Common myeloid progenitor, CD34-positive (primary cell): Measurements from ENCODE around the gene PRICKLE1.

Experiments
- CTCF ChIA-PET: fragments of 350-600 bp; sonication (Branson Sonifier 250); formaldehyde crosslinking; loops from one replicate; lab custom pipeline; 2021; ENCODE audit warnings: antibody characterized with exemption; lab: Charles Lee
- POLR2A ChIA-PET: fragments of 350-600 bp; sonication (Branson Sonifier 250); formaldehyde crosslinking; loops from one replicate; lab custom pipeline; 2021; ENCODE audit warnings: antibody characterized with exemption; lab: Charles Lee
- DNase-seq, 3 donors: peaks; one replicate each; pipeline versions ENCODE4 v3.0.0 to v3.0.0-alpha.2; 2013
- H3K27ac ChIP-seq, 2 experiments: 1 replicate in 1 of 2; 2 replicates in 1 of 2; pipeline ENCODE4 v1.7.0; 2013; ENCODE audit warnings: inconsistent platforms in 2 of 2, low read length in 2 of 2, mild to moderate bottlenecking in 2 of 2, low read depth in 1 of 2, moderate library complexity in 1 of 2; ENCODE audit not compliant: severe bottlenecking in 2 of 2, insufficient read depth in 1 of 2, poor library complexity in 1 of 2
- H3K27me3 ChIP-seq, 5 experiments: replicated peaks in 2 of 5; 1 replicate in 3 of 5; 2 replicates in 2 of 5; pipeline versions ENCODE4 v1.6.1 to v1.7.0; 2013; ENCODE audit warnings: low read length in 4 of 5, mild to moderate bottlenecking in 2 of 5, moderate library complexity in 2 of 5, inconsistent platforms in 1 of 5; ENCODE audit not compliant: insufficient read depth in 5 of 5, control insufficient read depth in 4 of 5
- H3K36me3 ChIP-seq, 4 experiments: 1 replicate in 2 of 4; 2 replicates in 2 of 4; pipeline versions ENCODE4 v1.6.1 to v1.7.0; 2013; ENCODE audit warnings: low read length in 3 of 4, control low read depth in 1 of 4, mild to moderate bottlenecking in 1 of 4; ENCODE audit not compliant: control insufficient read depth in 4 of 4, insufficient read depth in 4 of 4
- H3K4me1 ChIP-seq, 4 experiments: 1 replicate in 3 of 4; 2 replicates in 1 of 4; pipeline versions ENCODE4 v1.6.1 to v1.7.1; 2013; ENCODE audit warnings: low read length in 3 of 4, mild to moderate bottlenecking in 3 of 4, control low read depth in 1 of 4, inconsistent platforms in 1 of 4, moderate library complexity in 1 of 4; ENCODE audit not compliant: control insufficient read depth in 4 of 4, insufficient read depth in 4 of 4; ENCODE audit errors: control extremely low read depth in 1 of 4
- H3K4me3 ChIP-seq, 7 experiments: 1 replicate in 4 of 7; 2 replicates in 3 of 7; pipeline versions ENCODE4 v1.5.1 to v1.7.0; 2013; ENCODE audit warnings: mild to moderate bottlenecking in 7 of 7, low read length in 6 of 7, moderate library complexity in 6 of 7, inconsistent platforms in 2 of 7, low read depth in 2 of 7, control low read depth in 1 of 7; ENCODE audit not compliant: insufficient read depth in 4 of 7, control insufficient read depth in 1 of 7; ENCODE audit errors: extremely low read depth in 1 of 7
- H3K9me3 ChIP-seq, 5 experiments: 1 replicate in 4 of 5; 2 replicates in 1 of 5; pipeline versions ENCODE4 v1.6.1 to v1.7.1; 2013; ENCODE audit warnings: low read length in 4 of 5, mild to moderate bottlenecking in 2 of 5, inconsistent platforms in 1 of 5, low read depth in 1 of 5, moderate library complexity in 1 of 5; ENCODE audit not compliant: control insufficient read depth in 4 of 5, insufficient read depth in 2 of 5; ENCODE audit errors: control extremely low read depth in 1 of 5
- WGBS: methylation state at CpG from one replicate; pipeline ENCODE4 v1.1.5; 2013; ENCODE audit not compliant: insufficient coverage; 5-methylcytosine and 5-hydroxymethylcytosine counted together

PRICKLE1 gene

DNA sequence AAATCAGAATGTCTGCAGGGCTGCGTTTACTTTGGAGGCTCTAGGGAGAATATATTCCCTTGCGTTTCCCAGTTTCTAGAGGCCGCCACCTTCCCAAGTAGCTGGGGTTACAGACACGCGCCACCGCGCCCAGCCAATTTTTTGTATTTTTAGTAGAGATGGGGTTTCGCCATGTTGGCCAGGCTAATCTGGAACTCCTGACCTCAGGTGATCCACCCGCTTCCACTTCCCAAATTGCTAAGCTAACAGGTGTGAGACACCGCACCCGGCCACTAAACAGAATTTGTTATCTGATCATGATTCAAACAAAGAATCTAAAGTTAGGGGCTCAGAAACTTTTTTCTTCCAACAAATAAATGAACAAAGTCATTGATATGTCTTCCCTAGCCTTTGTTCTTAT lies 148.9 kb downstream of the PRICKLE1 start:
- H3K4me1 ChIP-seq, result no peaks in the 10 kb centered on the region
- peaks cover 20 to 56% (median 29%) of the 10 kb centered on the region in 4 experiments for H3K36me3 ChIP-seq
- H3K4me3 ChIP-seq, result no peak overlapping the region
- WGBS, result 98% methylated on average over 11 of the region's 11 CpGs
- peaks cover 0 to 18% (median 13%) of the 10 kb centered on the region in 5 experiments for H3K9me3 ChIP-seq
- H3K27me3 ChIP-seq, result no peaks in the 10 kb centered on the region
- ChIA-PET CTCF (no interaction called here), POLR2A (no interaction called here)
- no peak overlapping the region for H3K27ac ChIP-seq
- DNase-seq, result no peak

- CTCF ChIA-PET, result no interaction called here
- no peaks in the 10 kb centered on the region for H3K9me3 ChIP-seq
- no peaks in the 10 kb centered on the region for H3K4me1 ChIP-seq
- no peak overlapping the region for H3K27ac ChIP-seq
- no peak overlapping the region for H3K4me3 ChIP-seq
- POLR2A ChIA-PET, result no interaction called here
- WGBS, result 75% methylated on average over 1 of the region's 5 CpGs
- H3K27me3 ChIP-seq, result no peaks in the 10 kb centered on the region
- H3K36me3 ChIP-seq, result peaks cover 6 to 25% (median 14%) of the 10 kb centered on the region in 4 experiments
- DNase-seq, result no peak
These were observed 156.9 kb downstream of the PRICKLE1 start for GRCh38 chr12:42432517-42433140.

DNA sequence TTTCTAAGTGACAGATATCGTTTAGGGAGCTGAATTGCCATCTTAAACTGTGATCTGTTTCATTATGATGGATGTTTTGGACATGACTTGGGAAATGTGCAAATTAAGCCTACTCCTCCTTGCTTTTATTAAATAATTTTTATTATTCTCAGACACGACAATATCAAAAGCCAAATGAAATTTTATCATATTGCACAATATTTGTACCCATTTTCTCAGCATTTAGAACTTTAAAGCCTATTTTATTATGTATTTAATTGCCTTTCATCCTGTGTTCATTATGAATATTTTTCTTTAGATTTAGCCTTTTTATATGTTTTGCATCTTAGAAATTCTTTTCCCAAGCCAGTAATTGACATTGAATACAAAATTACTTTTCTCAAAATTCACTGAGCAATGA lies 160.7 kb downstream of the PRICKLE1 start:
- H3K4me1 ChIP-seq, result peaks cover 0 to 14% (median 0%) of the 10 kb centered on the region in 4 experiments
- no peak for DNase-seq
- no peaks in the 10 kb centered on the region for H3K9me3 ChIP-seq
- POLR2A ChIA-PET, result interaction anchor here (0.6 kb wide), 1 partner anchor 13 kb away, joined by 3 read pairs; no protein-coding TSS in a partner anchor
- CTCF ChIA-PET, result no interaction called here
- no peaks in the 10 kb centered on the region for H3K27me3 ChIP-seq
- no CpG with 5 or more reads among the region's 2 CpGs for WGBS
- H3K4me3 ChIP-seq, result no peak overlapping the region
- H3K27ac ChIP-seq, result no peak overlapping the region
- H3K36me3 ChIP-seq, result peaks cover 5 to 25% (median 14%) of the 10 kb centered on the region in 4 experiments

DNA sequence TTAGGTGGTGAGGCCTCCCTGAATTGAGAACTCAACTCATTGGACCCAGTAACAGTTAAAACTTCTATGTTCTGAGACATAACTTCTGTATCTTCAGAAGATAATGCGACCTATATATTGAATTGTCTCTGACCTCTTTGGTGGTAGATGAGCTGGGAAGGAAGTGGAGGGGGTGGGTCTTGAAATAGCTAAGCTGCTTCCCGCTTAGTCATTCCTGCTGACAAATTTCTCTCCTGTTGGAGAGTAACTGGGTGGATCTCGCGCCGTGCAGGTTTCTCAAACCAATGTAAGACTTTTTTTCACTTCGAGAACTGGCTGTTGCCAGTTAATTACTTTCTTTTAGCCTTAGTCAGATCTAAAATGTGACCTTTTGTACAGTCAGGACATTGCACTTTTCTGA lies 162.8 kb downstream of the PRICKLE1 start:
- ChIA-PET CTCF (no interaction called here), POLR2A (no interaction called here)
- peaks cover 3 to 15% (median 11%) of the 10 kb centered on the region in 4 experiments for H3K36me3 ChIP-seq
- peaks cover 0 to 23% (median 3%) of the 10 kb centered on the region in 4 experiments for H3K4me1 ChIP-seq
- H3K27me3 ChIP-seq, result no peaks in the 10 kb centered on the region
- H3K27ac ChIP-seq, result peak overlapping the region in 1 of 2 experiments; percentile 43
- no peak overlapping the region for H3K4me3 ChIP-seq
- no peaks in the 10 kb centered on the region for H3K9me3 ChIP-seq
- DNase-seq, result no peak
- WGBS, result 95% methylated on average over 4 of the region's 6 CpGs

DNA sequence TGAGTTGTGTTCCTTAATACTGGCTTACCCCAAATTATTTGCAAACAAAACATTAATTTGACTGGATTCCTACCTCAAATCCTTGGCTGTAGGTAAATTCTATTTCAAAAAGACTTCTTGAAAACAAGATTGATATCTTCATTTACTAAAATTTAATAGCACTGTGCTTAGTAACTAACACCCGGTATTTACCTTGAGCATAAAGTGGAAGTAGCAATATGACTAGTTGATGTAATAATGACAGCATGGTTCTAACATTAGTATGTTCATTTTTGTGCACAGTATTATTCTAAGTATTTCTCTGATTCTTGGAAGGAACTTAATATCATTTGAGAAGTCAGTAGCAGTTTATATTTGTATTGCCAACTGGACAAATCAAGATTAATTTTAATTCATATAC lies 166.8 kb downstream of the PRICKLE1 start:
- Histone ChIP-seq H3K27me3 (no peaks in the 10 kb centered on the region), H3K9me3 (no peaks in the 10 kb centered on the region), H3K4me1 (peaks cover 0 to 25% (median 7%) of the 10 kb centered on the region in 4 experiments), H3K27ac (no peak overlapping the region), H3K36me3 (peaks cover 0 to 4% (median 3%) of the 10 kb centered on the region in 4 experiments), H3K4me3 (no peak overlapping the region)
- no CpG with 5 or more reads among the region's 1 CpG for WGBS
- CTCF ChIA-PET, result no interaction called here
- POLR2A ChIA-PET, result no interaction called here
- no peak for DNase-seq

GRCh38 chr12:42421844-42422779 lies 167.4 kb downstream of the PRICKLE1 start:
- Histone ChIP-seq H3K36me3 (peaks cover 0 to 4% (median 3%) of the 10 kb centered on the region in 4 experiments), H3K27ac (no peak overlapping the region), H3K9me3 (no peaks in the 10 kb centered on the region), H3K27me3 (no peaks in the 10 kb centered on the region), H3K4me1 (peaks cover 0 to 25% (median 7%) of the 10 kb centered on the region in 4 experiments), H3K4me3 (no peak overlapping the region)
- peak; percentile 13 to 26 (median 14) for DNase-seq
- ChIA-PET CTCF (no interaction called here), POLR2A (no interaction called here)
- 20% methylated on average over 1 of the region's 3 CpGs for WGBS

DNA sequence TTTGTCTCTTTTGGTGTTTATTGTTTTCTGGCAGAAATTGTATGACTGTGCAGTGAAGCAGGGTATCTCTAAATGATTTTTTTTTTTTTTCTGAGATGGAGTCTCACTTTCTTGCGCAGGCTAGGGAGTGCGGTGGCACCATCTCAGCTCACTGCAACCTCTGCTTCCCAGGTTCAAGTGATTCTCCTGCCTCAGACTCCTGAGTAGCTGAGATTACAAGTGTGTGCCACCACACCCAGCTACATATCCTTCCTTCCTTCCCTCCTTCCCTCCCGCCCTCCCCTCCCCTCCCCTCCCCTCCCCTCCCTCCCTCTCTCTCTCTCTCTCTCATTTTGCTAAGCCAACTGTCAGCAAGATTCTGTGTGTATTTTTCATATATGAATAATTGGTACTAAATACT lies 169.2 kb downstream of the PRICKLE1 start:
- peak in 1 of 3 donors; percentile 22 for DNase-seq
- no peak overlapping the region for H3K27ac ChIP-seq
- H3K9me3 ChIP-seq, result no peaks in the 10 kb centered on the region
- no peak overlapping the region for H3K4me3 ChIP-seq
- POLR2A ChIA-PET, result no interaction called here
- H3K36me3 ChIP-seq, result peaks cover 0 to 7% (median under 1%) of the 10 kb centered on the region in 4 experiments
- no peaks in the 10 kb centered on the region for H3K27me3 ChIP-seq
- WGBS, result no CpG with 5 or more reads among the region's 3 CpGs
- CTCF ChIA-PET, result no interaction called here
- peaks cover 0 to 17% (median 8%) of the 10 kb centered on the region in 4 experiments for H3K4me1 ChIP-seq
